Activated T-helper 17 cell treated with anti-CD3 and anti-CD28 coated beads, Interleukin-2, amount 50 U/mL, for 72 hours (primary cell): ENCODE data around the gene THSD8. TPM values are rescaled to one million over a fixed set of nuclear protein-coding genes. Genes with fewer than 3 reads are reported as not detected.

Experiments used
- ATAC-seq: fragments of 150-1000 bp; cut with Tn5 transposase; replicated peaks from 2 replicates; pipeline ENCODE4 v1.10.0; 2021; ENCODE audit warnings: mild to moderate bottlenecking, moderate library complexity
- H3K27ac Mint-ChIP-seq: one replicate; pipeline ENCODE4 v1.8.0; 2022; ENCODE audit warnings: mixed read lengths
- H3K27me3 Mint-ChIP-seq: one replicate; pipeline ENCODE4 v1.8.0; 2022; ENCODE audit warnings: mixed read lengths
- H3K36me3 Mint-ChIP-seq: one replicate; pipeline ENCODE4 v1.8.0; 2022; ENCODE audit warnings: low read depth, mild to moderate bottlenecking, mixed read lengths
- H3K4me1 Mint-ChIP-seq: one replicate; pipeline ENCODE4 v1.8.0; 2022; ENCODE audit warnings: mixed read lengths
- H3K4me3 Mint-ChIP-seq: one replicate; pipeline ENCODE4 v1.8.0; 2022; ENCODE audit warnings: mild to moderate bottlenecking, mixed read lengths
- H3K9me3 Mint-ChIP-seq: one replicate; pipeline ENCODE4 v1.8.0; 2022; ENCODE audit warnings: mixed read lengths
- total RNA-seq, 2 donors: library from RNA; stranded (reverse); gene quantifications; one replicate each; pipeline ENCODE4 v1.2.3, GENCODE V29; 2022

Gene THSD8
- total RNA-seq, 2 donors from 2014 or later, result 25.5 to 32.7 TPM

GRCh38 chr19:12774588-12775555 is 27.0 kb upstream of the THSD8 start, which contains the start of gene HOOK2:
HOOK2 (minus strand) TSS chr19:12775552; CDS start chr19:12775449, 103 bp downstream.
- no peak within 1 kb of the TSS for H3K27ac Mint-ChIP-seq
- ATAC-seq, result peak; percentile 13
- H3K27me3 Mint-ChIP-seq, result no peaks in the 10 kb centered on the region
- peak within 1 kb of the TSS; percentile 97 for H3K4me3 Mint-ChIP-seq
- H3K36me3 Mint-ChIP-seq, result no peaks in the 10 kb centered on the region
- no peaks in the 10 kb centered on the region for H3K9me3 Mint-ChIP-seq
- peaks cover 13% of the 10 kb centered on the region for H3K4me1 Mint-ChIP-seq

- ATAC-seq, result peak; percentile 41
- H3K4me1 Mint-ChIP-seq, result peaks cover 13% of the 10 kb centered on the region
- peak overlapping the region; percentile 95 for H3K27ac Mint-ChIP-seq
- H3K36me3 Mint-ChIP-seq, result peaks cover 6% of the 10 kb centered on the region
- no peaks in the 10 kb centered on the region for H3K9me3 Mint-ChIP-seq
- H3K4me3 Mint-ChIP-seq, result peak overlapping the region; percentile 97
- no peaks in the 10 kb centered on the region for H3K27me3 Mint-ChIP-seq
These were observed 24.5 kb upstream of the THSD8 start for GRCh38 chr19:12777217-12778016.

GRCh38 chr19:12778017-12778904 is 23.6 kb upstream of the THSD8 start:
- Mint-ChIP-seq H3K27ac (peak overlapping the region; percentile 95), H3K27me3 (no peaks in the 10 kb centered on the region), H3K9me3 (no peaks in the 10 kb centered on the region), H3K36me3 (peaks cover 6% of the 10 kb centered on the region), H3K4me1 (peaks cover 13% of the 10 kb centered on the region), H3K4me3 (peak overlapping the region; percentile 97)
- peak; percentile 4 for ATAC-seq

- Mint-ChIP-seq H3K27me3 (no peaks in the 10 kb centered on the region), H3K9me3 (no peaks in the 10 kb centered on the region), H3K4me1 (peaks cover 9% of the 10 kb centered on the region), H3K36me3 (peaks cover 6% of the 10 kb centered on the region), H3K4me3 (peak overlapping the region; percentile 97), H3K27ac (peak overlapping the region; percentile 95)
- no peak for ATAC-seq
These were observed 23.0 kb upstream of the THSD8 start for GRCh38 chr19:12778905-12779161.

- Mint-ChIP-seq H3K27me3 (no peaks in the 10 kb centered on the region), H3K4me1 (peaks cover 9% of the 10 kb centered on the region), H3K27ac (peak overlapping the region; percentile 95), H3K36me3 (peaks cover 6% of the 10 kb centered on the region), H3K4me3 (peak overlapping the region; percentile 97), H3K9me3 (no peaks in the 10 kb centered on the region)
- ATAC-seq, result no peak
These were observed 22.5 kb upstream of the THSD8 start for GRCh38 chr19:12779162-12779993.

DNA sequence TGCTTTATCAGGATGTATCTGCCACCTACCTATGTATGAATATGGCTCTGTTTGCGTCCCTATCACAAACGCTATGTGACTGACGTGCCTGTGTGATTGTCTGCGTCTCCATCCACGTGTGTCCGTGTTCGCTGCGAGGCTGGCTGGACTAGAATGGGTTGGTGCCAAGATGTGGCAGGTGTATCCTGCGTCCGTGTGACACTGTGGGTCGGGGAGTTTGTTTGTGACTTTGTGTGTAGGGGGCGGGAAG is 19.8 kb upstream of the THSD8 start:
- H3K4me1 Mint-ChIP-seq, result peaks cover 9% of the 10 kb centered on the region
- peak overlapping the region; percentile 86 for H3K27ac Mint-ChIP-seq
- H3K36me3 Mint-ChIP-seq, result peaks cover 6% of the 10 kb centered on the region
- H3K4me3 Mint-ChIP-seq, result no peak overlapping the region
- no peak for ATAC-seq
- H3K27me3 Mint-ChIP-seq, result no peaks in the 10 kb centered on the region
- H3K9me3 Mint-ChIP-seq, result no peaks in the 10 kb centered on the region

- H3K36me3 Mint-ChIP-seq, result peaks cover 6% of the 10 kb centered on the region
- peak; percentile 51 for ATAC-seq
- no peaks in the 10 kb centered on the region for H3K9me3 Mint-ChIP-seq
- H3K4me3 Mint-ChIP-seq, result no peak overlapping the region
- H3K4me1 Mint-ChIP-seq, result peaks cover 9% of the 10 kb centered on the region
- peak overlapping the region; percentile 86 for H3K27ac Mint-ChIP-seq
- no peaks in the 10 kb centered on the region for H3K27me3 Mint-ChIP-seq
These were observed 19.2 kb upstream of the THSD8 start for GRCh38 chr19:12782424-12783290.

GRCh38 chr19:12783291-12783848 is 18.5 kb upstream of the THSD8 start:
- Mint-ChIP-seq H3K4me3 (no peak overlapping the region), H3K27me3 (no peaks in the 10 kb centered on the region)

DNA sequence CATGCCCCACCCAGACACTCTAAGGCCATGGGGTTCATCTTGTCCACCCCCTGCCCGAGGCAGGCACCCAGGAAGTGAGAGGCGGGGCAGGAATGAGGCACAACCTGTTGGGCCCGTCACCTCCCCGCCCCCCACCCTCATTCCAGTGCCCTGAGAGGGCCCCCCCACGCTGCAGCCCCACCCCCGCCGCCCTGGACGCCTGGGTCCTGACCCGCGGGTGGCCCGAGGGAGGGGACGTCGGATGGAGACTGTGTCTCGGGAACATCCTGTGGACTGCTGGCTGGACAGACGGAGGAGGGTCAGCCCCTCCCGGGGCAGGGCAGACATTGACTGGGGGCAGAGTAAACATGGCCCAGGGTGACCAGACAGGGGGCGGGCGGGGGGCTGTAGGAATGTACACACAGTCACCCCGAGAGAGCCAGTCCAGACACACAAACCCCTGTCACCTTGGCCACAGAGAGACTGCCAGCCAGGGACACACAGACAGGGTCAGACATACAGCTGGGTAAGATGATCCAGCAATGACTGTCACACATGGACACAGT is 17.9 kb upstream of the THSD8 start:
- Mint-ChIP-seq H3K4me1 (peaks cover 4% of the 10 kb centered on the region), H3K36me3 (peaks cover 9% of the 10 kb centered on the region), H3K27me3 (no peaks in the 10 kb centered on the region), H3K27ac (no peak overlapping the region), H3K4me3 (no peak overlapping the region), H3K9me3 (no peaks in the 10 kb centered on the region)
- ATAC-seq, result peak; percentile 26

More at GRCh38 chr19:12783291-12783848, 18.5 kb upstream of the THSD8 start:
- Mint-ChIP-seq H3K36me3 (peaks cover 6% of the 10 kb centered on the region), H3K27ac (no peak overlapping the region), H3K9me3 (no peaks in the 10 kb centered on the region), H3K4me1 (peaks cover 7% of the 10 kb centered on the region)
- ATAC-seq, result peak; percentile 31

DNA sequence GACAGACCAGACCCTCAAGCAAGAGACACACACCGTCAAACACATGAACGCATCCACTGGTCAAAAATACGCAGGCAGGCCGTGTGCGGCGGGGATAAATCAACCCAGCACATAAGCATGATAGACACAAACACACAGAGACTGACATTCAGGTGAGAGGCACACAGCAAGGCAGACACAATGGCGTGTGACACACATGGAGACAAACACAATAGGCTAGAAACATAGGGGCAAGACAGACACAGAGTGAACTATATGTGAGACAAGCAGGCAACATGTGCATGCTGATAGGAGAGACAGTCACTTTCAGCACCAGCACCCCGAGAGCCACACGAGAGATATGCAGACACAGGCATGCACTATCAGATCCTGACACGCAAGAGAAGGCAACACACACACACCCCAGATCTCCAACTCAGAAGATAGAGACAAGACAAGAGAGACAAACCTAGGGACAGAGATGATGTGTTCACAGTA is 17.4 kb upstream of the THSD8 start:
- H3K4me3 Mint-ChIP-seq, result no peak overlapping the region
- no peaks in the 10 kb centered on the region for H3K27me3 Mint-ChIP-seq
- peak; percentile 6 for ATAC-seq
- H3K9me3 Mint-ChIP-seq, result no peaks in the 10 kb centered on the region
- H3K4me1 Mint-ChIP-seq, result peaks cover 4% of the 10 kb centered on the region
- H3K27ac Mint-ChIP-seq, result no peak overlapping the region
- H3K36me3 Mint-ChIP-seq, result peaks cover 14% of the 10 kb centered on the region

DNA sequence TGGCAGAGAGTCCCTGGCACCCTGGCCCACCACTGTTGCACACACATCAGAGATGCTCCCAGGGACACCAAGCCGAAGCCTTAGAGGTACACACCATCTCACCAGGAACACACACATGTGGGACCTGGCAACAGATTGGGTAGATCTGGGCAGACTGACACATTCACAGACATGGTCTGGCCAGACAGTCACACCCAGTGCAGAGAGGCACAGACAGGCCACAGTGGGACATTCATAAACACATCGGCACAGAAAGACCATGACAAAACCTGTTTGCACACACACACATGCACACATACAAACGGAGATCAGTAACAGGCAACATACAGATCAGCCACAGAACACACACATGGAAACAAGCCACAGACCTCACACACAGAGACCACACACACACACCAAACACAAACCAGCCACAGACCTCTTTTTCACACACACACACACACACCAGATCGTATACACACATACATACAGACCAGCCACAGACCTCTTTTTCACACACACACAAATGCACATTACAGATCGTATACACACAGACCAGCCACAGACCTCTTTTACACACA is 16.9 kb upstream of the THSD8 start:
- peak; percentile 1 for ATAC-seq
- no peaks in the 10 kb centered on the region for H3K27me3 Mint-ChIP-seq
- H3K4me3 Mint-ChIP-seq, result no peak overlapping the region

GRCh38 chr19:12785431-12786031 is 16.3 kb upstream of the THSD8 start:
- no peak overlapping the region for H3K4me3 Mint-ChIP-seq
- no peaks in the 10 kb centered on the region for H3K27me3 Mint-ChIP-seq
- H3K27ac Mint-ChIP-seq, result no peak overlapping the region
- H3K36me3 Mint-ChIP-seq, result peaks cover 16% of the 10 kb centered on the region
- ATAC-seq, result no peak
- peaks cover 4% of the 10 kb centered on the region for H3K4me1 Mint-ChIP-seq
- no peaks in the 10 kb centered on the region for H3K9me3 Mint-ChIP-seq

More for the DNA sequence above, 16.9 kb upstream of the THSD8 start:
- H3K4me1 Mint-ChIP-seq, result peaks cover 4% of the 10 kb centered on the region
- no peaks in the 10 kb centered on the region for H3K9me3 Mint-ChIP-seq
- no peak overlapping the region for H3K27ac Mint-ChIP-seq
- peaks cover 14% of the 10 kb centered on the region for H3K36me3 Mint-ChIP-seq
